ENCODE measurements around the gene MMP24OS. TPM values are rescaled to one million over a fixed set of nuclear protein-coding genes. Genes with fewer than 3 reads are reported as not detected.
A peak's percentile ranks its signal among the peaks of the same experiment; 100 is the strongest.

The MMP24OS gene
- total RNA-seq, 4 donors from 2014 or later, result 8.8 to 67.8 (median 18.1) TPM

- Histone ChIP-seq H3K4me1 (peaks cover 7 to 9% of the 10 kb centered on the region in 2 donors), H3K4me3 (no peak overlapping the region), H3K36me3 (no peaks in the 10 kb centered on the region), H3K27ac (no peak overlapping the region), H3K27me3 (no peaks in the 10 kb centered on the region), H3K9me3 (no peaks in the 10 kb centered on the region)
- TF ChIP-seq POLR2A (IDR thresholded peaks at IDR 0.05) (no peak), CTCF (IDR thresholded peaks at IDR 0.05) (no peak)
- no peak for DNase-seq
- intact Hi-C loops (cut with DNase I; ENCODE audit: low total_unique reads), result no loop called here
Measured at GRCh38 chr20:35286077-35286898, 8.4 kb upstream of the MMP24OS start.

- no peaks in the 10 kb centered on the region for H3K36me3 ChIP-seq
- no peaks in the 10 kb centered on the region for H3K27me3 ChIP-seq
- H3K4me3 ChIP-seq, result no peak overlapping the region
- TF ChIP-seq CTCF (IDR thresholded peaks at IDR 0.05) (no peak), POLR2A (IDR thresholded peaks at IDR 0.05) (no peak)
- intact Hi-C loops (cut with DNase I; ENCODE audit: low total_unique reads), result no loop called here
- no peak for DNase-seq
- peaks cover 7 to 9% of the 10 kb centered on the region in 2 donors for H3K4me1 ChIP-seq
- no peak overlapping the region for H3K27ac ChIP-seq
- H3K9me3 ChIP-seq, result no peaks in the 10 kb centered on the region
Measured at GRCh38 chr20:35285806-35286076, 7.8 kb upstream of the MMP24OS start.

- H3K36me3 ChIP-seq, result no peaks in the 10 kb centered on the region
- no peaks in the 10 kb centered on the region for H3K9me3 ChIP-seq
- peak overlapping the region; percentile 71 to 76 for H3K4me3 ChIP-seq
- TF ChIP-seq CTCF (IDR thresholded peaks at IDR 0.05), result no peak
- TF ChIP-seq POLR2A (IDR thresholded peaks at IDR 0.05), result no peak
- peaks cover 7 to 9% of the 10 kb centered on the region in 2 donors for H3K4me1 ChIP-seq
- peak overlapping the region; percentile 75 to 84 for H3K27ac ChIP-seq
- DNase-seq, result no peak
- no peaks in the 10 kb centered on the region for H3K27me3 ChIP-seq
- intact Hi-C loops (cut with DNase I; ENCODE audit: low total_unique reads), result no loop called here
Measured at GRCh38 chr20:35284992-35285805, 7.3 kb upstream of the MMP24OS start.

- no peaks in the 10 kb centered on the region for H3K27me3 ChIP-seq
- H3K36me3 ChIP-seq, result no peaks in the 10 kb centered on the region
- peak within 1 kb of the TSS; percentile 71 to 76 for H3K4me3 ChIP-seq
- no peaks in the 10 kb centered on the region for H3K9me3 ChIP-seq
- peak; percentile 76 to 84 for DNase-seq
- no peak for TF ChIP-seq CTCF (IDR thresholded peaks at IDR 0.05)
- TF ChIP-seq POLR2A (IDR thresholded peaks at IDR 0.05), result peak in 1 of 2 donors; percentile 40
- intact Hi-C loops (cut with DNase I; ENCODE audit: low total_unique reads), result no loop called here
- H3K4me1 ChIP-seq, result peaks cover 7 to 9% of the 10 kb centered on the region in 2 donors
- peak within 1 kb of the TSS; percentile 75 to 84 for H3K27ac ChIP-seq
Measured at GRCh38 chr20:35284267-35284991, 6.5 kb upstream of the MMP24OS start, which contains the start of gene EIF6. Gene EIF6 (minus strand): TSS chr20:35284772. CDS start chr20:35284487, 285 bp downstream.
